Measurements from ENCODE around the gene TRAPPC6A. TPM values are rescaled to one million over a fixed set of nuclear protein-coding genes. Genes with fewer than 3 reads are reported as not detected.

The TRAPPC6A gene
- total RNA-seq, 4 donors from 2014 or later: 55.9 to 82.3 (median 71.8) TPM

DNA sequence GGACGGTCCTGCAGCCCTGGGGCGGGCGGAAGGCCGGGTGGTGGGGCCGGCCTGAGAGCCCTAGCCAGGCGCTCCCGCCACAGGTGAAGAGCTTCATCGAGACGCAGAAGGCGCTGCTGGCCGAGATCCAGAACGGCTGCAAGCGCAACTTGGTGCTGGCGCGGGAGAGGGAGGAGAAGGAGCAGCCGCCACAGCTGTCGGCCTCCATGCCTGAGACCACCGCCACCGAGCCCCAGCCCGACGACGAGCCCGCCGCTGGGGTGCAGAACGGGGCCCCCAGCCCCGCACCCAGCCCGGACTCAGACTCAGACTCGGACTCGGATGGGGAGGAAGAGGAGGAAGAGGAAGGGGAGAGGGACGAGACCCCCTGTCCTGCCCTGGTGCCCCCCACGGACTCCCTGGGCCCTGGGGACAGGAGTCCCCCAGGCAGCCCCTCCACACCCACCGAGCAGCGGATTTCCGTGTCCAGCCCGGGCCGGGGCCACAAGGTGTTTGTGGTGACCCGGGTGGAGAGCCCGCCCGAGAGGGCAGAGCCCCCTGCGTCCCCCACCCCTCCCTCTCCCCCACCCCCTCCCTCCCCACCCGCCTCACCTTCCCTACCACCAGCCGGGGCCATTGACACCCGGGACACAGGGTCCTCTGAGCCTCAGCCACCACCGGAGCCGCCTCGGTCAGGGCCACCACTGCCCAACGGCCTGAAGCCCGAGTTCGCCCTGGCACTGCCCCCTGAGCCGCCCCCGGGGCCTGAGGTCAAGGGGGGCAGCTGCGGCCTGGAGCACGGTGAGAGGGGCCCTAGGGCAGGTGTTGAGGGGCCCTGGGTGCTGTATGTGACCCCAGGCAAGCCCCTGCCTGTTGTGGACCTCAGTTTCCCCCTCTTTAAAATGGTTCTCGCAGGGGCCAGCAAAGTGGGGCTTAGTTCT lies 32.5 kb downstream of the TRAPPC6A start:
- Histone ChIP-seq H3K9me3 (no peaks in the 10 kb centered on the region), H3K27me3 (no peaks in the 10 kb centered on the region), H3K36me3 (peaks cover 67% of the 10 kb centered on the region), H3K27ac (no peak overlapping the region), H3K4me1 (no peaks in the 10 kb centered on the region), H3K4me3 (no peak overlapping the region)
- 80% methylated on average over 1 of the region's 54 CpGs for WGBS
- TF ChIP-seq POLR2AphosphoS5 (IDR thresholded peaks at IDR 0.05) (no peak), EP300 (IDR thresholded peaks at IDR 0.05) (no peak), POLR2A (IDR thresholded peaks at IDR 0.05) (no peak)
- TF ChIP-seq, protein P1, sequence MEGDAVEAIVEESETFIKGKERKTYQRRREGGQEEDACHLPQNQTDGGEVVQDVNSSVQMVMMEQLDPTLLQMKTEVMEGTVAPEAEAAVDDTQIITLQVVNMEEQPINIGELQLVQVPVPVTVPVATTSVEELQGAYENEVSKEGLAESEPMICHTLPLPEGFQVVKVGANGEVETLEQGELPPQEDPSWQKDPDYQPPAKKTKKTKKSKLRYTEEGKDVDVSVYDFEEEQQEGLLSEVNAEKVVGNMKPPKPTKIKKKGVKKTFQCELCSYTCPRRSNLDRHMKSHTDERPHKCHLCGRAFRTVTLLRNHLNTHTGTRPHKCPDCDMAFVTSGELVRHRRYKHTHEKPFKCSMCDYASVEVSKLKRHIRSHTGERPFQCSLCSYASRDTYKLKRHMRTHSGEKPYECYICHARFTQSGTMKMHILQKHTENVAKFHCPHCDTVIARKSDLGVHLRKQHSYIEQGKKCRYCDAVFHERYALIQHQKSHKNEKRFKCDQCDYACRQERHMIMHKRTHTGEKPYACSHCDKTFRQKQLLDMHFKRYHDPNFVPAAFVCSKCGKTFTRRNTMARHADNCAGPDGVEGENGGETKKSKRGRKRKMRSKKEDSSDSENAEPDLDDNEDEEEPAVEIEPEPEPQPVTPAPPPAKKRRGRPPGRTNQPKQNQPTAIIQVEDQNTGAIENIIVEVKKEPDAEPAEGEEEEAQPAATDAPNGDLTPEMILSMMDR (IDR thresholded peaks at IDR 0.05): no peak
- no peak for DNase-seq (ENCODE audit: low spot score in 2 of 2)

- H3K4me1 ChIP-seq: peaks cover 4% of the 10 kb centered on the region
- no peaks in the 10 kb centered on the region for H3K27me3 ChIP-seq
- no peak overlapping the region for H3K27ac ChIP-seq
- H3K4me3 ChIP-seq: no peak overlapping the region
- peaks cover 71% of the 10 kb centered on the region for H3K36me3 ChIP-seq
- no peak for TF ChIP-seq EP300 (IDR thresholded peaks at IDR 0.05)
- no peak for TF ChIP-seq POLR2AphosphoS5 (IDR thresholded peaks at IDR 0.05)
- TF ChIP-seq POLR2A (IDR thresholded peaks at IDR 0.05): no peak
- TF ChIP-seq, protein P1 (IDR thresholded peaks at IDR 0.05): no peak
- WGBS: 95% methylated on average over 29 of the region's 53 CpGs
- no peak for DNase-seq (ENCODE audit: low spot score in 2 of 2)
- no peaks in the 10 kb centered on the region for H3K9me3 ChIP-seq
Observed at GRCh38 chr19:45144431-45145269, 33.4 kb downstream of the TRAPPC6A start.

DNA sequence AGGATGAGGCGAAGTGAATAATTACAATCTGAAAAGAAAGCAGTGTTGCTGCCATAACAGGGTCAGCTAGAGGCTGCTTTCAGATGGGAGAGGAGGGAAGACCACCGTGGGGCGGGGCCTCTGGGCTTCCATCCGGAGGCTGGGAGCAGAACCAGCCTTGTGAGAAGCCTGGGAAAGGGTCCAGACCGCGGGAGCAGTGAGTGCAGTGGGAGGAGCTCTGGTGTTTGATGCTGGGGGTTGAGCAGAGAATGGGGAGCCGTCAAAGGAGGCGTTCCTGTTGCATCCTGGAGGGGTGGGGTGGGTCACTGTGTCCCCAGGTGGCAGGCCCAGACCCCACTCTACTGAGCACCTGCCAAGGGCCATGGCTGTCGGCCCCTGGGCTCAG lies 35.3 kb downstream of the TRAPPC6A start:
- no peak overlapping the region for H3K27ac ChIP-seq
- no peak overlapping the region for H3K4me3 ChIP-seq
- H3K27me3 ChIP-seq: no peaks in the 10 kb centered on the region
- H3K9me3 ChIP-seq: no peaks in the 10 kb centered on the region
- TF ChIP-seq, protein P1 (IDR thresholded peaks at IDR 0.05): no peak
- no peak for TF ChIP-seq POLR2AphosphoS5 (IDR thresholded peaks at IDR 0.05)
- no peak for TF ChIP-seq POLR2A (IDR thresholded peaks at IDR 0.05)
- TF ChIP-seq EP300 (IDR thresholded peaks at IDR 0.05): no peak
- H3K4me1 ChIP-seq: peaks cover 11% of the 10 kb centered on the region
- no peak for DNase-seq (ENCODE audit: low spot score in 2 of 2)
- WGBS: 70% methylated on average over 9 of the region's 9 CpGs
- peaks cover 64% of the 10 kb centered on the region for H3K36me3 ChIP-seq

- Histone ChIP-seq H3K9me3 (no peaks in the 10 kb centered on the region), H3K36me3 (peaks cover 64% of the 10 kb centered on the region), H3K4me3 (no peak overlapping the region), H3K4me1 (peaks cover 14% of the 10 kb centered on the region), H3K27ac (no peak overlapping the region), H3K27me3 (no peaks in the 10 kb centered on the region)
- TF ChIP-seq, protein P1 (IDR thresholded peaks at IDR 0.05): no peak
- TF ChIP-seq POLR2AphosphoS5 (IDR thresholded peaks at IDR 0.05): no peak
- no peak for TF ChIP-seq EP300 (IDR thresholded peaks at IDR 0.05)
- TF ChIP-seq POLR2A (IDR thresholded peaks at IDR 0.05): no peak
- no peak for DNase-seq (ENCODE audit: low spot score in 2 of 2)
- WGBS: 91% methylated on average over 10 of the region's 33 CpGs
Observed at GRCh38 chr19:45142016-45142725, 35.9 kb downstream of the TRAPPC6A start.

All from suprapubic skin (tissue), 4 donors.